DMS114 treated with DMSO at 0.1 percent for 48 hours (cell line): ENCODE data around the gene SS18L1.
"Not testable (repeated sequence)": the region's sequence is repeated elsewhere in the genome, so short reads cannot be mapped to it uniquely, and the experiment has no call there.

Experiments
- DNase-seq: peaks from one replicate; lab custom pipeline; 2025; ENCODE audit not compliant: unreplicated experiment; lab: John Stamatoyannopoulos, UW

The SS18L1 gene

DNA sequence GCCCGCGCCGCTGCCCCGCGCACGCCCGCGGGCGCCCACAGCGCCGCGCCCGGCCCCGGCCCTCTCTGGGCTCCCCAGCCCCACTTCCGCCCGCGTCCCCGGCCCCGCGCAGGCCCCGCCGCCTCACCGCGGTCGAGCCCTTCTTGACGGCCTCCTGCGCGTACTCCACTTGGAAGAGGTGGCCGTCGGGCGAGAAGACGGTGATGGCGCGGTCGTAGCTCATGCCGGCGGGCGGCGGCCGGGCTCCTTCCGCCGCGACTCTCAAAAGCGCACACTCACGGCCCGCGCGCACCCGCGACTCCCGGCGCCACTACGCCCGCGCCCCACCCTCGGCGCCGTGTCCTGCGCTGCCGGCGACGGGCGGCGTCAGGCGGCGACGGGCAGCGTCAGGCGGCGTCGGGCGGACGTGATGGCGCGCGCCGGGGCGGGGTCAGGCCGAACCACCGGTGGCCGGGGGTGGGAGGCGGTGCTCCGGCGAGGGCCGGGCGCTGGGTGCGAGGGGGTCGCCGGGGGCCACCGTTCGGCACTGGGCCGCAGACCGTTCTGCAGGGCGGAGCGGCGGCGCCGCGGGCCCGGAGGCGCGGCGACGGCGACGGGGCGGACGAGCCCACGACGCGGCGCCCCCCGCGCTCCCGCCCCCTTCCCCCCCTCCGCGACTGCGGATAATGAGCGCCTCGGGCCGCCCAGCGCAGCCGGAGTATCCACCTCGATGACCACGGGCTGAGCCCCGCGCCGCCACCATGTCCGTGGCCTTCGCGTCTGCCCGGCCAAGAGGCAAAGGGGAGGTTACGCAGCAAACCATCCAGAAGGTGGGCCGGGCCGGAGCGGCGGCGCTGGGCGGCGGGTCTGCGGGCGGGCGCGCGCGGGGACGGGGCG lies at the start of gene SS18L1, which contains the start of gene PSMA7:
SS18L1 (plus strand) TSS at position 689 of the 876 bp plus-strand sequence; CDS start at position 741, 52 bp downstream.
PSMA7 (minus strand) TSS at position 314 of the 876 bp plus-strand sequence; CDS start at position 223, 91 bp downstream.
- peak; percentile 67 for DNase-seq

DNA sequence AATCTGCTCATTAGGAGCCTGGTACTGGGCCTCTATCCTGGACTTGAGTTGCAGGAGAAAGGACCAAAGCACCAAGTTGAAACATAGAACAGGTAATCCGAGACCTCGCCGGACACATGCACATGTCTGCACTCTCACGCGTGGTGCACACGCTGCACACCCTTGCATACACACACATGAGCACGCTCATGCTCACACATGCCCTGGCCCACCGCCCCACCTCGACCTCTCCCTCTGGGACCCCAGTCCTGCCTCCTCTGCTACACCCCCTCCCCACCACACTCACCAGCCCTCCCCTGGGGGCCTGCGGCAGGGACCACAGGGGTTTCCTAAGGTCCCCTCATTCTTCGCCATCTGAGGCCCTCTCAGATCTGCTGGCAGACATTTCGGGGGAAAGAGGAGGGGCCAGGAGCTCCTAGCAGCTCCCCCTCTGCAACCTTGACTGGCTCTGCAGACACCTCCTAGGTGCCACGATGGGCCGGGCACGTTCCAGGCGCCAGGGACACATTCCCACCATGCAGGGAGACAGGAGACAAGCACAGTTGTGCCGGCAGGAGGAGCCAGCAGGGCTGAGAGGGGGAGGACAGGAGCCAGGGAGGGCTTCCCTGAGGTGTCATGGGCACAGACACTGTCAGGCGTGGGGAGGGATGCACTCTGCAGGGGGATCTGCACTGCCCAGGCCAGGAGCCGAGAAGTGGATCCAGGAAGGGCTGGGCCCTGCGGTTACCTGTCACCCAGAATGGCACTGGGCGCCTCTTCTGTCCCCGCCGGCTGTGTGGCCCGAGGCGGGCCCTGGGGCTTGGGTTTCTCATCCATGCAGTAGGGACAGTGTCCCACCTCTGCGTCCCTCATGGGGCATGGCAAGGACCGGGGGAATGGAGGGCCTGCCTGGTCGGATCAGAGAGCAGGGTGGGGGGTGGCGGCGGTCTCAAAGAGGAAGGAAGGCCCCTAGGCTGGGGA lies 46.9 kb upstream of the SS18L1 start:
- no peak for DNase-seq

- no peak for DNase-seq
Observed at GRCh38 chr20:62097881-62098407, 45.6 kb upstream of the SS18L1 start.

- DNase-seq: no peak
Observed at GRCh38 chr20:62101078-62101477, 42.5 kb upstream of the SS18L1 start.

DNA sequence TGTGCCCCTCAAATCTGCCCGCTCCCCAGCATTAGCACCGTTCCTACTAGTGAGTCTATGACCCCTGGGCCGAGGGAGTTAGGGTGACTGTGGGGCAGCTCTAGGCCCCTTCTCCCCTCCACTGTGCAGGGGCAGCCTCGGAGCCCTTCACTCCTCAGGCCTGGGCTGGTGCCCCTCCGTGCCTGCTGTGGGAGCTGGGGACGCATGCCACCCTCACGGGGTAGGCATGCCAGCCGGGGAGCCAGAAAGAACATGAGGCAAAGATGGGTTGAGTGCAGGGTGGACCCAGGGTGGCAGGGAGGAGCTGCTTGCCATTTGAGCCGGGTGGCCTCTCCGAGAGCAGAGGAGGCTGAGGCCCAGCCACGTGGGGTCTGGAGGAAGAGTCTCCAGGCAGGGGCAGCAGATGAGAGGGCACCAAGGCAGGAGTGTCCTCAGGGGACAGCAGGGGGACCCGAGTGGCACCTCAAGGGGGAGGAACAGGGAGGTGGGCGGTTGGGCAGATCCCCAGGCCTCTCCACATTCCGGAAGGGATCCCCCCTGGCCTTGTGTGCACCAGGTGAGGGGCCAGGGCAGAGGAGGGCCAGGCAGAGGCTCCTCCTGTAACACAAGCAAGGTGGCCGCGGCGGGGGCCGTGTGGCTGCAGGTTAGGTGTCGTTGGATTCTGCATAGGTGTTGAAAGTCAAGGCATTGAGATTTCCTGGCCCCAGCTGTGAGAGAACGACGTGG lies 39.9 kb upstream of the SS18L1 start:
- no peak for DNase-seq

DNA sequence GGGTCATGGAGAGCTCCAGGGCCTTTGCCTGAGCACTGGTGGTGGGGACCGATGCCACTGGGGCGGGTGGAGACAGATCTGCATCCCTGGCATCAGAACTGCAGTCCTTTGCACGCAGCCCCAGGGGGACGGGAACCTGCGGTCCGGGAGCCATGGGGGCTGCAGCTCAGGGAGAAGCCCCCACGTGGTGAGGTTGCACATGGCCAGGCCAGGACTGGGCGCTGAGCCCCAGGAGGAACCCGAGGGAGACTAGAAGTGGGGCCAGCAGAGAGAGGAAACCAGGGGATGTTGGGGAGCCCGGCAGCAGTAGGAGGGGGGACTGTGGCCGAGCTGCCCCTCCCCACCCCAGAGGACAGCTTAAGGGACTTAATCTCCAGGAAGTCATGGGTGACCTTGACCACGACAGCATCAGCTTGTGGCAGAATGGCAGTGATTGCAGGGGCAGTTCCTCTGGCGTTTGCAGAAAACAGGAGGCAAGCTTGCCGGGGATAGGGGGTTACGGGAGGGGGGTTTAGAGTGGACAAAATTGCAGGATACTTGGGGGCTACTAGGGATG lies 39.3 kb upstream of the SS18L1 start:
- DNase-seq: no peak

GRCh38 chr20:62104791-62105345 lies 38.7 kb upstream of the SS18L1 start:
- DNase-seq: no peak

DNA sequence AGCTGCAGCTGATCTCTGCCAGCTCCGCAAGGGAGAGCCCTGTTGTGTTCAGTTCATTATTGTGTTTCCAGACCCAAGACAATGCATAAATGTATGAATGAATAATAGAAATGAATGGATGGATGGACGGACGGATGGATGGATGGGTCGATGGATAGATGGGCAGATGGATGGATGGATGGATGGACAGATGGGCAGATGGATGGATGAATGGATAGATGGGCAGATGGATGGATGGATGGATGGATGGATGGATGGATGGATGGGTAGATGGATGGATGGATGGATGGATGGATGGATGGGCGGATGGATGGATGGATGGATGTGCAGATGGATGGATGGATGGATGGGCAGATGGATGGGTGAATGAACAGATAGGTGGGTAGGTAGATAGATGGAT lies 38.0 kb upstream of the SS18L1 start:
- no peak for DNase-seq

DNA sequence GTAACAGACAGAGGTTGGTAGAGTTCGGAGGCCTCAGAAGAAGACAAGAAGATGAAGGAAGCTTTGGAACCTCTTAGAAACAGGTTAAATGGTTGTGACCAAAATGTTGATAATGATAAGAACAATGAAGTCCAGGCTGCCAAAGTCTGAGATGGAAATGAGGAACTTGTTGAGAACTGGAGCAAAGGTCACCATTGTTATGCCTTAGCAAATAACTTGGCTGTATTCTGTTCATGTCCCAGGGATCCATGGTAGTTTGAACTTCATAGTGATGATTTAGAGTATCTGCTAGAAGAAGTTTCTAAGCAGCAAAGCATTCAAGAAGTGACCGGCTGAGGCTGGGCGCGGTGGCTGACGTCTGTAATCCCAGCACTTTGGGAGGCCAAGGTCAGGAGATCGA lies 32.4 kb upstream of the SS18L1 start:
- DNase-seq: no peak

GRCh38 chr20:62112368-62112767 lies 31.2 kb upstream of the SS18L1 start:
- no peak for DNase-seq

DNA sequence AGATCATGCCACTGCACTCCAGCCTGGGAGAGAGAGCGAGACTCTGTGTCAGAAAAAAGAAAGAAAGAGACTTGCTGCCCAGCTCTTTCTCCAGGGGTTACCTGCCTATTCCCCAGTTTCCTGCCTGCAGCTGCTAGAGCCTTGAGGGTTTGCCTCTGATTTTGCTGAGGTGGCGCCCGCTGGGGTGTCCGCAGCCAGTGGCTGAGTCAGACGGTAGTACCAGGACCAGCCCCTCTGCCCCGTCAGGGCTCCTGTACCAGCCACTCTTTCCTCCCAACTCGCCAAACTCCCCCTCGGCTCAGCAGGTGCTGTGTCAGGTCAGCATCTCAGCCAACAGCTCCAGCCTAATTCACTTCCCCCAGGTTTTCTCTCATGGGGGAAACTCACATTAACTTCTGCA lies 28.7 kb upstream of the SS18L1 start:
- DNase-seq: no peak

DNA sequence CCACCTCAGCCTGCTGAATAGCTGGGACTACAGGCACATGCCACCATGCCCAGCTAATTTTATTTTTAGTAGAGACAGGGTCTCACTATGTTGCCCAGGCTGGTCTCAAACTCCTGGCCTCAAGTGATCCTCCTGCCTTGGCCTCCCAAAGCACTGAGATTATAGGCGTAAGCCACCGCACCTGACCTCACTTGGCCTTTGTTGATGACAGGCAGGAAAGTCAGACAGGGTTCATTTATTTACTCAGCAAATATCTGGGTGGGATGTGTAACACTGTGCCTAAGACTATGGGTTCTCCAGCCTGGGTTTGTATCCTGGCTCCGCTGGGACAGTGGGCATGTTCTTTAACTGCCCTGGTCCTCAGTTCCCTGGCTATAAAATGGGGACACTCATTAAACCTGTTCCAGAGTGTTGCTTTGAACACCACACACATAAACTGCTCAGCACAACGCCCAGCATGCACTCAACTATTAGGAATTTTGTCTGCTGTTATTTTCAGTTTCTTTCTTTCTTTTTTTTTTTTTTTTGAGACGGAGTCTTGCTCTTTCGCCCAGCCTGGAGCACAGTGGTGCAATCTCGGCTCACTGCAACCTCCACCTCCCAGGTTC lies 27.7 kb upstream of the SS18L1 start:
- DNase-seq: not testable (repeated sequence)

DNA sequence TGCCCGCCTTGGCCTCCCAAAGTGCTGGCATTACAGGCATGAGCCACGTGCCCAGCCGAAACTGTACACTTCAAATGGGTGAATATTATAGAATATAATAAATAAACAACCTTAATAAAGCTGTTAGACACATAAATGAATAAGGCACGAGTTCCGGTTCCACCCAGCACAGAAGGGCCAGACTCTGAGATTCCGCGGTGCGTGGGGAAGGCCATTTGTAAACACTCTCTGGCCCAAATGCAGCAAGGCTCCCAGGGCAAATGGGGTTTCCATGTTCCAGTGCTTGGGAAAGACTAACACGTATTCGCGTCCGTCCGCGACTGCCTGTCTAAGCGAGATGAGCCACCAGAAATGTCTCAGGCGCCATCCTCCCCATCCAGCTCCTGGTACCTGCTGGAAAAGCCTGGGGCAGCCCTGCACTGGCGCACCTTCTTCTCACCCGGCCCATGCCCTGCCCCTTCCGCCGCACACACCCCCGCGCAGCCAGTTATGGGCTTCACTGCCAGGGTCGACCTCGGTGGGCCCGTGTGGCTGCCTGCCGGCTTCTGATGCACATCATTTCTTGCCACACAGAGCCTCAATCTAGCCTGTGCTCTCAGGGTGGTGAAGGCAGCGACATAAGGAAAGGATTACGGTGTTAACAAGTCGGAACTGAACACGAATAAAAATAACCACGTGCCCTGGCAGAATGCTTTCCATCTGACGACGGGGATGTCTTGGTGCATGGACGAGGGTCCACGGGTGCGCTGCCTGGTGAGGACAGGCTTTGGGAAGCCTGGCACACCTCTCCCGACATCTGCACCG lies 26.8 kb upstream of the SS18L1 start:
- no peak for DNase-seq

DNA sequence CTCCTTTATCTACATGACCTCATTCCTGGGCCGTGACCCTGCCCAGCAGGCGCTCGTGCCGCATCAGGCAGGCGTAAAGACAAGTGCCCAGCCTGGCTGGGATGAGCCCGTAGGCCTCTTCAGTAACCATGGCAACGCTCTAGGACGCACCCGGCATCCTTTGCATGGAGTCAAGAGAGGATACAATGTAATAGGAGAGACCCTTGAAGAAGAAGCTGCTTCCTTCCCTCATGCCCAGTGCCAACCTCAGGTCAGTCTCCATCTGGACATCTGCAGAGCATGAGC lies 26.3 kb upstream of the SS18L1 start:
- DNase-seq: no peak

DNA sequence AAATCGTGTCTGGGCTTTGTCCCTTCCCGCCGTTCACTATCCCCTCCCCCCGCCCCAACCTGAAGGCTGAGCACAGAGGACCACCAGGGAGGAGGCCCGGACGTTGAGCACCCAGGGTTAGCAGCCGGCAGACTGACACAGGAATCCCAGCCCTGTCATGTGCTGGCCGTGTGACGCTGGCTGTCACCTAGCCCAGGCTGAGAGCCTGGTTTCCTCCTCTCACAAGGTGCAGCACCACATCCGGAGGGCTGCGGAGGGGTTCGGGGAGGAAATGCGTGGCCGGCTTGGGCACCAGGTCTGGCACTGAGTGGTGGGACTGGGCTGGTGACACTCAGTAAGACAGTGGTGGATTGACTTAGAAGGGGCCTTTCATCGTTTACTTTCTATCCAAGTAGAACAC lies 25.9 kb upstream of the SS18L1 start:
- DNase-seq: no peak

- DNase-seq: no peak
Observed at GRCh38 chr20:62118113-62119043, 25.2 kb upstream of the SS18L1 start.

GRCh38 chr20:62119115-62119514 lies 24.5 kb upstream of the SS18L1 start:
- no peak for DNase-seq
